Uterus (tissue), 2 donors: ENCODE measurements around the gene CASK.

ENCODE experiments used
- CTCF ChIP-seq, 4 experiments: fragments of 200-600 bp in 2 of 4; fragments of 450-650 bp in 2 of 4; sonication (generic) in 2 of 4; IDR thresholded peaks; one replicate each; pipeline ENCODE4 v1.5.1; 2016 to 2019; ENCODE audit warnings: antibody characterized with exemption in 4 of 4, mild to moderate bottlenecking in 2 of 4, moderate library complexity in 1 of 4
- POLR2A ChIP-seq, 2 donors: fragments of 450-650 bp; IDR thresholded peaks; one replicate each; pipeline ENCODE4 v1.6.1; 2016; ENCODE audit warnings: antibody characterized with exemption in 2 of 2, mild to moderate bottlenecking in 1 of 2, moderate library complexity in 1 of 2

- TF ChIP-seq CTCF (IDR thresholded peaks at IDR 0.05) (no peak), POLR2A (IDR thresholded peaks at IDR 0.05) (no peak)
These were observed 144.3 kb downstream of the CASK start for GRCh38 chrX:41779030-41779564.
